OCI-LY1 (cell line): Measurements from ENCODE around the gene KIAA1549.

ENCODE experiments used
- H2AFZ ChIP-seq: fragments of 200-600 bp; sonication (generic), shearing (Covaris generic); 2 replicates; pipeline ENCODE4 v1.6.0; 2014; ENCODE audit warnings: antibody characterized with exemption, mild to moderate bottlenecking, low read length
- H3F3A ChIP-seq: fragments of 200-600 bp; sonication (generic), shearing (Covaris generic); 2 replicates; pipeline ENCODE4 v1.6.0; 2014; ENCODE audit warnings: mild to moderate bottlenecking, antibody characterized with exemption, low read length, moderate library complexity; ENCODE audit not compliant: insufficient read depth
- H3K27ac ChIP-seq: fragments of 200-600 bp; sonication (generic); 2 replicates; pipeline ENCODE4 v1.5.1; 2014; ENCODE audit warnings: low read length, mixed run types, mild to moderate bottlenecking, low read depth; ENCODE audit not compliant: poor library complexity, severe bottlenecking
- H3K27me3 ChIP-seq: fragments of 200-600 bp; sonication (generic); 2 replicates; pipeline ENCODE4 v1.6.0; 2014; ENCODE audit warnings: antibody characterized with exemption, mild to moderate bottlenecking, low read length, moderate library complexity; ENCODE audit not compliant: insufficient read depth
- H3K36me3 ChIP-seq: fragments of 200-600 bp; sonication (generic); 2 replicates; pipeline ENCODE4 v1.6.1; 2014; ENCODE audit warnings: mild to moderate bottlenecking, antibody characterized with exemption, low read length, moderate library complexity, mixed read lengths; ENCODE audit not compliant: insufficient read depth
- H3K4me1 ChIP-seq: fragments of 200-600 bp; sonication (generic); 2 replicates; pipeline ENCODE4 v1.5.1; 2014; ENCODE audit warnings: mild to moderate bottlenecking, low read length, moderate library complexity; ENCODE audit not compliant: insufficient read depth, severe bottlenecking
- H3K4me2 ChIP-seq: fragments of 200-600 bp; sonication (generic), shearing (Covaris generic); 2 replicates; pipeline ENCODE4 v1.6.1; 2014; ENCODE audit warnings: low read length
- H3K4me3 ChIP-seq: fragments of 200-600 bp; sonication (generic); 2 replicates; pipeline ENCODE4 v1.5.1; 2014; ENCODE audit warnings: low read length, low read depth, mild to moderate bottlenecking, mixed read lengths; ENCODE audit not compliant: poor library complexity, severe bottlenecking
- H3K79me2 ChIP-seq: fragments of 200-600 bp; shearing (Covaris generic); 2 replicates; pipeline ENCODE4 v1.6.1; 2016; ENCODE audit warnings: mixed run types, low read length, mixed read lengths; ENCODE audit not compliant: insufficient read depth
- H3K9ac ChIP-seq: fragments of 200-600 bp; sonication (generic), shearing (Covaris generic); 2 replicates; pipeline ENCODE4 v1.6.1; 2014; ENCODE audit warnings: mild to moderate bottlenecking, low read length, mixed read lengths
- H3K9me2 ChIP-seq: fragments of 200-600 bp; sonication (generic), shearing (Covaris generic); 2 replicates; pipeline ENCODE4 v1.6.1; 2014; ENCODE audit warnings: low read depth, mild to moderate bottlenecking, low read length, mixed read lengths
- H3K9me3 ChIP-seq: fragments of 200-600 bp; shearing (Covaris generic); 2 replicates; pipeline ENCODE4 v1.6.1; 2014; ENCODE audit warnings: low read length, mixed read lengths
- H4K20me1 ChIP-seq: fragments of 200-600 bp; sonication (generic), shearing (Covaris generic); 2 replicates; pipeline ENCODE4 v1.6.0; 2016; ENCODE audit warnings: mild to moderate bottlenecking, low read length; ENCODE audit not compliant: insufficient read depth
- CTCF ChIP-seq: fragments of 200-600 bp; sonication (generic), shearing (Covaris generic); IDR thresholded peaks from 2 replicates; pipeline ENCODE4 v1.5.1; 2017; ENCODE audit warnings: mild to moderate bottlenecking, antibody characterized with exemption, low read length, moderate library complexity, mixed read lengths
- EZH2 ChIP-seq: fragments of 200-600 bp; sonication (generic), shearing (Covaris generic); IDR thresholded peaks from 2 replicates; pipeline ENCODE4 v1.8.0; 2017; ENCODE audit warnings: borderline replicate concordance, mixed run types, mild to moderate bottlenecking, antibody characterized with exemption, low read length, moderate library complexity, mixed read lengths

The KIAA1549 gene

DNA sequence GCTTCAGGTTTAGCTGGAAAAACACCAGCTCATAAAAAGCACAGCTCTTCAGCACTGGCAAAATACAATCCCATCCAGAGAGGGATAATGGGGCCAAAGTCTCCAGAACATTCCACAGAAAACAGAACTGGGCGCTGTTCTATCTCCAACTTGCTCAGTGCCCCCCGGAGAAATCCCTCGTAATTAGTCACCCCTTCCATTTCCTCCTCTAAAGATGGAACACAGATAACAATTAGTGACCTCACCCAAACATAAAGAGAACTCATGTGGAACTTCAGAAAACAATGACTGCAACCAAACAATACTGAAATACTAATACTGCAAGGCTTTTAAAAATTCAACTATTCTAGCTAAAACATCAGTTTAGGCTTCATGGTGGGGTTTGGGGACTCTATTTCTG is 46.3 kb downstream of the KIAA1549 start:
- Histone ChIP-seq H3K9me3 (no peaks in the 10 kb centered on the region), H3K4me1 (no peaks in the 10 kb centered on the region), H3K79me2 (no peaks in the 10 kb centered on the region), H3K27ac (no peak overlapping the region), H3K4me2 (no peak overlapping the region), H3K36me3 (no peaks in the 10 kb centered on the region), H4K20me1 (no peaks in the 10 kb centered on the region), H2AFZ (no peak overlapping the region), H3K27me3 (no peaks in the 10 kb centered on the region; the same call in 1 of the 2 replicates), H3F3A (no peaks in the 10 kb centered on the region), H3K9ac (no peak overlapping the region), H3K9me2 (no peaks in the 10 kb centered on the region), H3K4me3 (no peak overlapping the region)
- TF ChIP-seq EZH2 (no peak), CTCF (no peak)

DNA sequence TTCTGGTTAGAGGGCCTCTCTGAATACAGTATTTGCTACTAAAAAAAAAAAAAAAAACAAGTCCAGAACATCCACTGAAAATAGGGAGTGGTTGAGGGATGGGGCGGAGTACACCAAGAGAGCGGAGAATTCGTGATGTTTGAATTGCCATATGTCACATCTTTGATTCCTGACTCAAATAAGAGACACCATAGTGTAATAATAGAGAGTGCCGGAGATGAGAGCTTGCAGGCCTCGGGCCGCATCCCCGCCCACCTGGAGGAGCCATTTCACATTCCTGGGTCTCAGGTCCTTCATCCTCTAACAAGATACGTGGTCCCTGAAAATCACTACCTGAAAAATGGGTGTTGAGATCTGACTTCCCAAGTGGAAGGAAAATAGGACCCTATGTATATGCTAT is 46.8 kb downstream of the KIAA1549 start:
- Histone ChIP-seq H3K27me3 (peaks cover under 1% of the 10 kb centered on the region; the same call in 1 of the 2 replicates), H2AFZ (no peak overlapping the region), H3K4me3 (no peak overlapping the region), H4K20me1 (no peaks in the 10 kb centered on the region), H3K79me2 (no peaks in the 10 kb centered on the region), H3K9me2 (no peaks in the 10 kb centered on the region), H3K27ac (no peak overlapping the region), H3K4me1 (no peaks in the 10 kb centered on the region), H3F3A (no peaks in the 10 kb centered on the region), H3K9ac (no peak overlapping the region), H3K4me2 (no peak overlapping the region), H3K36me3 (no peaks in the 10 kb centered on the region), H3K9me3 (no peaks in the 10 kb centered on the region)
- no peak for TF ChIP-seq EZH2
- TF ChIP-seq CTCF, result no peak

DNA sequence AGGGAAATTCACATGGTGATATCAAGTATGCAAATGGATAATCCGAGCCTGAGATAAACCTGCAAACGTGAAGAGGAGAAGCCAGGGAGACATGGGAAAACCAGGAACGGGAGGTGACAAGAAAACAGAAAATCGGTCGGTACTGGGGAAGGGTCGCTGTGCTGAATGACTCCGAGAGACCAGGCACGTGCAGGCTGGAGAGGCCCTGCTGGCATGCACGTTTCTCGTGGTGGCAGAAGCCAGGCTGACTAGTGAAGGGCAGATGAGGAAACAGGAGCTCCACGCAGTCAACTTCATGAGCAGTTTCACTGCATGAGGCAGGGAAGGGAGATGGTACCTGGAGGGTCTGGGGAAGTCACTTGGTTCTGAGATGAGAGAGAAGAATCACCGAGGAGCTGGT is 48.3 kb downstream of the KIAA1549 start:
- Histone ChIP-seq H3K9me2 (no peaks in the 10 kb centered on the region), H3K79me2 (no peaks in the 10 kb centered on the region), H3F3A (no peaks in the 10 kb centered on the region), H3K9ac (no peak overlapping the region), H3K36me3 (no peaks in the 10 kb centered on the region), H3K4me3 (no peak overlapping the region), H3K4me1 (no peaks in the 10 kb centered on the region), H2AFZ (no peak overlapping the region), H3K4me2 (no peak overlapping the region), H4K20me1 (no peaks in the 10 kb centered on the region), H3K27me3 (peaks cover 5% of the 10 kb centered on the region; the same call in 1 of the 2 replicates), H3K27ac (no peak overlapping the region), H3K9me3 (no peaks in the 10 kb centered on the region)
- TF ChIP-seq CTCF, result no peak
- no peak for TF ChIP-seq EZH2
